Panc1 (cell line): ENCODE results near the gene MT1HL1. TPM values are rescaled to one million over a fixed set of nuclear protein-coding genes. Genes with fewer than 3 reads are reported as not detected.

Source experiments
- ATAC-seq: fragments of 200-7000 bp; cut with Tn5 transposase; 2 replicates; pipeline ENCODE4 v1.9.1; 2020; ENCODE audit warnings: mild to moderate bottlenecking, moderate library complexity
- BruUV-seq: library from RNA; stranded (reverse); fragments of 400-500 nt; replicated peaks from 2 replicates; lab custom pipeline; 2021; lab: Mats Ljungman, UMichigan
- CTCF ChIA-PET: fragments of 300-600 bp; sonication (Branson Sonifier 250); formaldehyde crosslinking; loops from one replicate; lab custom pipeline; 2022; ENCODE audit warnings: antibody characterized with exemption; lab: Charles Lee
- POLR2A ChIA-PET: fragments of 300-600 bp; sonication (Branson Sonifier 250); formaldehyde crosslinking; loops from one replicate; lab custom pipeline; 2022; ENCODE audit warnings: antibody characterized with exemption; lab: Charles Lee
- DNase-seq: peaks from one replicate; pipeline ENCODE4 v3.0.0-alpha.2; 2010; ENCODE audit warnings: low read depth, low spot score
- H3K27ac ChIP-seq: 2 replicates; pipeline ENCODE4 v1.5.1; 2011; ENCODE audit warnings: mild to moderate bottlenecking, low read length, inconsistent platforms
- H3K27me3 ChIP-seq: fragments of 200-500 bp; sonication (Bioruptor generic); 2 replicates; pipeline ENCODE4 v1.6.0; 2014; ENCODE audit warnings: low read length, inconsistent platforms; ENCODE audit not compliant: control insufficient read depth, insufficient read depth
- H3K36me3 ChIP-seq: fragments of 200-500 bp; sonication (Bioruptor generic); 2 replicates; pipeline ENCODE4 v1.5.1; 2014; ENCODE audit warnings: inconsistent platforms, mild to moderate bottlenecking, low read length, moderate library complexity; ENCODE audit not compliant: control insufficient read depth, insufficient read depth
- H3K4me1 ChIP-seq: 2 replicates; pipeline ENCODE4 v1.5.1; 2011; ENCODE audit warnings: inconsistent platforms, mild to moderate bottlenecking, low read length, moderate library complexity; ENCODE audit not compliant: control insufficient read depth, insufficient read depth
- H3K4me3 ChIP-seq, 2 experiments: 2 replicates each; pipeline ENCODE4 v1.5.1; 2011 to 2012; ENCODE audit warnings: low read depth in 2 of 2, low read length in 2 of 2, mild to moderate bottlenecking in 2 of 2, inconsistent platforms in 1 of 2, moderate library complexity in 1 of 2
- H3K9me3 ChIP-seq: fragments of 200-500 bp; sonication (Bioruptor generic); 2 replicates; pipeline ENCODE4 v1.5.1; 2014; ENCODE audit warnings: low read depth, mild to moderate bottlenecking, inconsistent platforms, low read length, moderate library complexity; ENCODE audit not compliant: control insufficient read depth, insufficient read depth
- CTCF ChIP-seq: fragments of 450-650 bp; IDR thresholded peaks from 2 replicates; pipeline ENCODE4 v1.5.1; 2017; ENCODE audit warnings: mild to moderate bottlenecking
- POLR2AphosphoS5 ChIP-seq: IDR thresholded peaks from 2 replicates; pipeline ENCODE4 v1.6.1; 2012; ENCODE audit warnings: mild to moderate bottlenecking, low read depth, low read length, moderate library complexity
- SIN3A ChIP-seq: IDR thresholded peaks from 2 replicates; pipeline ENCODE4 v1.6.1; 2012; ENCODE audit warnings: low read depth, mild to moderate bottlenecking, low read length, moderate library complexity, borderline replicate concordance; ENCODE audit not compliant: insufficient read depth
- TCF7L2 ChIP-seq: IDR thresholded peaks from 2 replicates; pipeline ENCODE4 v1.6.1; 2011; ENCODE audit warnings: mild to moderate bottlenecking, low read depth, low read length, inconsistent platforms
- in situ Hi-C: cut with HindIII; loops from 2 replicates; pipeline ENCODE4 v1.10.0; 2016; ENCODE audit warnings: low sequenced_read_pairs, low pct_unique_long_range_greater_than_20kb
- intact Hi-C: fragments of 100-400 bp; cut with micrococcal nuclease; formaldehyde crosslinking; loops from one replicate; pipeline ENCODE4 v1.10.0; 2022; ENCODE audit not compliant: unreplicated experiment
- total RNA-seq: library from RNA; stranded (reverse); gene quantifications from one replicate; pipeline ENCODE4 v1.2.1, GENCODE V29; 2021; ENCODE audit not compliant: unreplicated experiment
- TF ChIP-seq, protein P1 (sequence below), 2 experiments: IDR thresholded peaks; 2 replicates each; pipeline ENCODE4 v1.6.1; 2011 to 2012; ENCODE audit warnings: low read depth in 2 of 2, control low read depth in 1 of 2, low read length in 1 of 2, mild to moderate bottlenecking in 1 of 2, moderate library complexity in 1 of 2; ENCODE audit not compliant: insufficient read depth in 1 of 2

Gene MT1HL1
- total RNA-seq, 1 experiment from 2014 or later = not detected

DNA sequence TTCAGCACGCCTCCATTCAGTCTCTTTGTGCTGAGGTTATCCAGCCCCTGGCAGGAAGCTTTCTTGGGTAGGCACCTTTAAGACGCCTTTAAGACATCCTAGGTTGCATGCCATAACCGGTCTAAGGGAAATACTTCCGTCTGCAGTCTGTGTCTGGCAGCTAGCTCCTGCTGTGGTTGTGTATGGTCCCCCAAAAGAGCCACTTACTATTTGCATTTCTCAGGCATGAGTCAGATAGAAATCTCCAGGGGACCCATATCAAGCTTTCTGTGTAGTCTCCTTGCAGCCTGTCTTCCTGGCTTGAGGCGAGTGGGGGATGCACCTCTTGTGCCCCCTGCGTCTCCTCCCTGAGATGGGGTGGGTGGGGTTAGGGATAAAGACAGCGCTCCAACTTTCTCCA is 27.8 kb upstream of the MT1HL1 start:
- H3K27ac ChIP-seq = no peak overlapping the region
- DNase-seq = no peak
- ChIA-PET POLR2A (interaction anchor here (0.6 kb wide), 1 partner anchor 267 kb away, joined by 11 read pairs; no protein-coding TSS in a partner anchor), CTCF (no interaction called here)
- TF ChIP-seq TCF7L2 = no peak
- no peak for TF ChIP-seq POLR2AphosphoS5
- TF ChIP-seq, protein P1, sequence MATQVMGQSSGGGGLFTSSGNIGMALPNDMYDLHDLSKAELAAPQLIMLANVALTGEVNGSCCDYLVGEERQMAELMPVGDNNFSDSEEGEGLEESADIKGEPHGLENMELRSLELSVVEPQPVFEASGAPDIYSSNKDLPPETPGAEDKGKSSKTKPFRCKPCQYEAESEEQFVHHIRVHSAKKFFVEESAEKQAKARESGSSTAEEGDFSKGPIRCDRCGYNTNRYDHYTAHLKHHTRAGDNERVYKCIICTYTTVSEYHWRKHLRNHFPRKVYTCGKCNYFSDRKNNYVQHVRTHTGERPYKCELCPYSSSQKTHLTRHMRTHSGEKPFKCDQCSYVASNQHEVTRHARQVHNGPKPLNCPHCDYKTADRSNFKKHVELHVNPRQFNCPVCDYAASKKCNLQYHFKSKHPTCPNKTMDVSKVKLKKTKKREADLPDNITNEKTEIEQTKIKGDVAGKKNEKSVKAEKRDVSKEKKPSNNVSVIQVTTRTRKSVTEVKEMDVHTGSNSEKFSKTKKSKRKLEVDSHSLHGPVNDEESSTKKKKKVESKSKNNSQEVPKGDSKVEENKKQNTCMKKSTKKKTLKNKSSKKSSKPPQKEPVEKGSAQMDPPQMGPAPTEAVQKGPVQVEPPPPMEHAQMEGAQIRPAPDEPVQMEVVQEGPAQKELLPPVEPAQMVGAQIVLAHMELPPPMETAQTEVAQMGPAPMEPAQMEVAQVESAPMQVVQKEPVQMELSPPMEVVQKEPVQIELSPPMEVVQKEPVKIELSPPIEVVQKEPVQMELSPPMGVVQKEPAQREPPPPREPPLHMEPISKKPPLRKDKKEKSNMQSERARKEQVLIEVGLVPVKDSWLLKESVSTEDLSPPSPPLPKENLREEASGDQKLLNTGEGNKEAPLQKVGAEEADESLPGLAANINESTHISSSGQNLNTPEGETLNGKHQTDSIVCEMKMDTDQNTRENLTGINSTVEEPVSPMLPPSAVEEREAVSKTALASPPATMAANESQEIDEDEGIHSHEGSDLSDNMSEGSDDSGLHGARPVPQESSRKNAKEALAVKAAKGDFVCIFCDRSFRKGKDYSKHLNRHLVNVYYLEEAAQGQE (IDR thresholded peaks at IDR 0.05; ENCODE audit: insufficient read depth in 1 of 2, low read depth in 2 of 2, low read length in 1 of 2) = no peak
- no peak for TF ChIP-seq SIN3A
- no peak for TF ChIP-seq CTCF
- no peak overlapping the region for H3K4me3 ChIP-seq
- no TSS peak for BruUV-seq
- in situ Hi-C loops = no loop called here
- H3K9me3 ChIP-seq = no peaks in the 10 kb centered on the region
- no peaks in the 10 kb centered on the region for H3K36me3 ChIP-seq
- no peaks in the 10 kb centered on the region for H3K27me3 ChIP-seq
- intact Hi-C loops = no loop called here
- ATAC-seq = peak; percentile 89
- peaks cover 11% of the 10 kb centered on the region for H3K4me1 ChIP-seq

- BruUV-seq = no TSS peak
- H3K4me1 ChIP-seq = peaks cover 8% of the 10 kb centered on the region
- CTCF ChIA-PET = no interaction called here
- no peak for TF ChIP-seq SIN3A
- no peak for DNase-seq
- in situ Hi-C loops = no loop called here
- no peaks in the 10 kb centered on the region for H3K36me3 ChIP-seq
- no peak overlapping the region for H3K4me3 ChIP-seq
- no peak overlapping the region for H3K27ac ChIP-seq
- peak; percentile 37; the same call in 1 of the 2 replicates for ATAC-seq
- no peaks in the 10 kb centered on the region for H3K27me3 ChIP-seq
- H3K9me3 ChIP-seq = no peaks in the 10 kb centered on the region
- POLR2A ChIA-PET = interaction anchor here (0.6 kb wide), 1 partner anchor 267 kb away, joined by 11 read pairs; no protein-coding TSS in a partner anchor
- intact Hi-C loops = no loop called here
Measured at GRCh38 chr1:237031480-237031879, 27.2 kb upstream of the MT1HL1 start.

- ChIA-PET CTCF (no interaction called here), POLR2A (no interaction called here)
- DNase-seq (no peak), ATAC-seq (no peak)
- intact Hi-C loops = no loop called here
- TF ChIP-seq POLR2AphosphoS5 = no peak
- TF ChIP-seq, protein P1 (IDR thresholded peaks at IDR 0.05; ENCODE audit: insufficient read depth in 1 of 2, low read depth in 2 of 2, low read length in 1 of 2) = no peak
- TF ChIP-seq TCF7L2 = no peak
- no peak for TF ChIP-seq SIN3A
- TF ChIP-seq CTCF = no peak
- H3K27ac ChIP-seq = no peak overlapping the region
- 0 out of 2 replicates have a peak, but pooled peaks cover 4% of the 10 kb centered on the region for H3K9me3 ChIP-seq
- no peaks in the 10 kb centered on the region for H3K27me3 ChIP-seq
- peaks cover 7% of the 10 kb centered on the region for H3K4me1 ChIP-seq
- BruUV-seq = no TSS peak
- H3K4me3 ChIP-seq = no peak overlapping the region
- in situ Hi-C loops = no loop called here
- no peaks in the 10 kb centered on the region for H3K36me3 ChIP-seq
Measured at GRCh38 chr1:237029850-237030535, 25.8 kb upstream of the MT1HL1 start.
